HG03575 (cell line): ENCODE data around the gene PEAK1.

Source experiments
- ATAC-seq: cut with Tn5 transposase; IDR thresholded peaks from one replicate; pipeline ENCODE4 v1.9.1; 2021; ENCODE audit not compliant: unreplicated experiment, insufficient number of reproducible peaks, low FRiP score; ENCODE audit errors: extremely low read depth

PEAK1 gene, protein sequence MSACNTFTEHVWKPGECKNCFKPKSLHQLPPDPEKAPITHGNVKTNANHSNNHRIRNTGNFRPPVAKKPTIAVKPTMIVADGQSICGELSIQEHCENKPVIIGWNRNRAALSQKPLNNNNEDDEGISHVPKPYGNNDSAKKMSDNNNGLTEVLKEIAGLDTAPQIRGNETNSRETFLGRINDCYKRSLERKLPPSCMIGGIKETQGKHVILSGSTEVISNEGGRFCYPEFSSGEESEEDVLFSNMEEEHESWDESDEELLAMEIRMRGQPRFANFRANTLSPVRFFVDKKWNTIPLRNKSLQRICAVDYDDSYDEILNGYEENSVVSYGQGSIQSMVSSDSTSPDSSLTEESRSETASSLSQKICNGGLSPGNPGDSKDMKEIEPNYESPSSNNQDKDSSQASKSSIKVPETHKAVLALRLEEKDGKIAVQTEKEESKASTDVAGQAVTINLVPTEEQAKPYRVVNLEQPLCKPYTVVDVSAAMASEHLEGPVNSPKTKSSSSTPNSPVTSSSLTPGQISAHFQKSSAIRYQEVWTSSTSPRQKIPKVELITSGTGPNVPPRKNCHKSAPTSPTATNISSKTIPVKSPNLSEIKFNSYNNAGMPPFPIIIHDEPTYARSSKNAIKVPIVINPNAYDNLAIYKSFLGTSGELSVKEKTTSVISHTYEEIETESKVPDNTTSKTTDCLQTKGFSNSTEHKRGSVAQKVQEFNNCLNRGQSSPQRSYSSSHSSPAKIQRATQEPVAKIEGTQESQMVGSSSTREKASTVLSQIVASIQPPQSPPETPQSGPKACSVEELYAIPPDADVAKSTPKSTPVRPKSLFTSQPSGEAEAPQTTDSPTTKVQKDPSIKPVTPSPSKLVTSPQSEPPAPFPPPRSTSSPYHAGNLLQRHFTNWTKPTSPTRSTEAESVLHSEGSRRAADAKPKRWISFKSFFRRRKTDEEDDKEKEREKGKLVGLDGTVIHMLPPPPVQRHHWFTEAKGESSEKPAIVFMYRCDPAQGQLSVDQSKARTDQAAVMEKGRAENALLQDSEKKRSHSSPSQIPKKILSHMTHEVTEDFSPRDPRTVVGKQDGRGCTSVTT (N-terminal part only)

GRCh38 chr15:77419836-77420609 lies at the start of gene PEAK1:
PEAK1 (minus strand) TSS chr15:77420104; CDS start chr15:77181926, 238,178 bp downstream.
- no peak for ATAC-seq

DNA sequence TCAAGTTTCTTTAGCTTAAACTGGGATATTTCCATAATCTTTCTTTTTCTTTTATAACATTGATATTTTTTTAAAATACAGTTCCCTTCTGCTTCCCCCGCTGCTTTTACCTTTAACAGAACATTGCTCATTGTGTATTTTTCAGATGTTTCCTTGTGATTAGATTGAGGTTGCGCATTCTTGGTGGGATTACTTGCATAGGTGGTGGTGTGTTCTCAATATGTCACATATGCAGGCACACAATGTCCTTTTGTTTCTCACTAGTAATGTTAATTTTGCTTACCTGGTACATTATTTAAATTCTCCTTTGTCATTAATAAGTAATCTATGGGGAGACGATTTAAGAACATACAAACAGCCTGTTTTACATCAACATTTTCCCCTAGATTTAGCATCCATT lies 49.0 kb upstream of the PEAK1 start:
- no peak for ATAC-seq

GRCh38 chr15:77466521-77466920 lies 46.6 kb upstream of the PEAK1 start:
- no peak for ATAC-seq

- no peak for ATAC-seq
Measured at GRCh38 chr15:77464129-77464865, 44.4 kb upstream of the PEAK1 start.

- ATAC-seq, result no peak
Measured at GRCh38 chr15:77461486-77461885, 41.6 kb upstream of the PEAK1 start.

- ATAC-seq, result no peak
Measured at GRCh38 chr15:77459031-77459430, 39.1 kb upstream of the PEAK1 start.

DNA sequence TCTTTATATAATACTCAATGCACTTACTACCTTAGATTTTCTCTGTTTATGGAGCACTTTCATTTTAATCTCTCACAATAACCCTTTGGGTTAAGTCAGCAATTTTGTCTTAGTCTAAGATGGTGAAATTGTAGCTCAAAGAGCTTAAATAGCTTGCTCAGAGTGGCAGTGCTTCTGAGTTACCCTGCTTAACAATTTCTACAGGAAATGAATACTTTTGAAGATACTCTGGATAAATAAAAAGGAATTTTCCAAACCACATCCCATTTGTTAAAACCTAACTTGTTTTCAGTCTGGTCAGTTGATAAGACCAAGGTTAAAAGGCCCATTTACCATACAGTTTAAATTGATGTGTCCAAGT lies 38.0 kb upstream of the PEAK1 start:
- no peak for ATAC-seq

DNA sequence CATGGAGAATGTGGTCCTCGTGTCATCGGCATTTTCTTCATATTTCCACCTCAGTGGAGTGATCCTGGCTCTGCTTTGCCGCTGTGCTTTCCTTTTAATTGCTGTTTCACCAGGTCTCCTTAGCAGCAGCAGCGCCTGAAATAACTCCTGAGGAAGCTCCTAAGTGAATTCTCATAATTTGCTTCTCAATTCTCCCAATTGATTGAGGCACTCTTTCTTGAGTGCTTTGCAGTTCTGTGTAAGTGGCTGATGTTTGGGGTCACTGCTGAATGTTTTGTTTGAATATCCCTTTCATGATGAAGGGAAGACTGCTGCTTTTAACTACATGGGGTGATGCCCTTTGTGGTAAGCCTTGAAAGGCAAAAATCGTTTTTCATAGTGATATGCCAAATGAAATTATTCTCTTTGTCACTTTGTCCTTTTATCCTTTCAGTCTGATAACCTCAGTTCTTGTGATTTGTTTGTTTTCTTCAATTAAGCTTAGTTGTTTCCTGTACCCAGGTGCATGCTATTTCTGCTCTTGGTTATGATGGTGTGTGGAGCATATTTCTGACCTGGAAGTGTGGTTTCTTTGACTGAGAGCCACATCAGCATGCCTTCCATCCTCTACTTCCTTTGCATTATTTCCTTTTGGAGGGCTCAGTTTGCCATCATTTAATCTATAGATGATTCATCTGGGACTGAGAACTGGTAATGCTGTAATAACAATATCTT lies 37.4 kb upstream of the PEAK1 start:
- ATAC-seq, result no peak

DNA sequence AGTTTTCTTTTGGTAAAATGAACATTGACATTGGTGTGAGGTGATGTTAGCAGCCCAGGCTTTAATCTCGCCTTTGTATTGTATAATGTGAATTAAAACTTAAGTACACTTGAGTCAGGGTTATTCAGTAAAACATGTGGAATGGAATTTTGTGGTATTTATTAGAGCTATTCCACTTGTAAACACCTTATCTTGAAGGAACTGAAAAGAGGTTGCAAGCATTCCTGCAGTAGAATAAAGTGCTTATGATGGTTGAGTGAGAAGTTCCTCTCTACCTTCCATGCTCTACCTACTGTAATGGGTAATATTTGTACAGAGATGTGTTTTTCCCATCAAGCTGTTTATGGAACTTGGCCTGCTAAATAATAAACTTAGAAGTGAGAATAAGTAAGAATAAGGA lies 36.8 kb upstream of the PEAK1 start:
- no peak for ATAC-seq

GRCh38 chr15:77455696-77456321 lies 35.9 kb upstream of the PEAK1 start:
- ATAC-seq, result no peak

- ATAC-seq, result no peak
Measured at GRCh38 chr15:77454951-77455350, 35.0 kb upstream of the PEAK1 start.

DNA sequence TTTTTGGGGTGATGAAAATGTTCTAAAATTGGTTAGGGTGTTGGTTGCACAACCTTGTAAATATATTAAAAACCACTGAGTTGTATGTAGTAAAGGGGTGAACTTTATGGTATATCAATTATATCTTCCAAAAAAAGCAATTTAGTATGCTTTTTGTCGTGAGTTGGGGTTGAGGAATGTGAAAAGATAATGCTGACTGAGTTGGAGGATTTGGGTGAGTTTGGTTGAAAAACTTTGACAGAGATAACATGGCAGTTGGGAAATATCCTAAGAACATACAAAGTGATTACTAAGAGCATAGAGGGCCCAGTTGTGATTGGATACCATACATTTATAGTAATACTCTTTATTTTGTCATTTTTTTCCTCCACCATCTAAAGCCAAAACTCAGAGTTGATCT lies 34.4 kb upstream of the PEAK1 start:
- ATAC-seq, result no peak

DNA sequence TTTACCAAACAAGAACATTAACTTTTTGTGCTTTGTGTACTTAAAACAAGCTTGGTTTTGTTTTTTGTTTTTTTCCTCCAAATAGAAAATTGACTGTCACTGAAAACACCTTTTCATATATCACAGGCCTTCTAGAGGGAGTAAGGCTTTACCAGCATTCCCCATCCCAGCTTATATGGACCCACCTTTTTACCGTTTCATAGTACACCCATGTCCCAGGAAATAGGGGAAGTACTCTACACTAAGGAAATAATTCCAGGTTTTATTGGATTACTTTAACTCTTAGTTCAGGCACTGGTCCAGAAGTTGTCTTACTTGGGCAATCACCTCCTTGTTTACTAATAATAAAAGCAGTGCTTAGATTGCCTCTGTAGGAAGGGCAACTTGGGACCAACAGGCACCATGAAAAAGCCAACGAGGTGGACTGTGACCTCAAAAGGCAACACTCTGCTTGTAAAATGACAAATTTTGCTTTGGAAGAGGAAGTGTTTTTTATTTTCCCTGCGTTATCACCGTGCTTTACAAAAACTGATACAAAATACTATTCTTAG lies 27.0 kb upstream of the PEAK1 start:
- ATAC-seq, result no peak

DNA sequence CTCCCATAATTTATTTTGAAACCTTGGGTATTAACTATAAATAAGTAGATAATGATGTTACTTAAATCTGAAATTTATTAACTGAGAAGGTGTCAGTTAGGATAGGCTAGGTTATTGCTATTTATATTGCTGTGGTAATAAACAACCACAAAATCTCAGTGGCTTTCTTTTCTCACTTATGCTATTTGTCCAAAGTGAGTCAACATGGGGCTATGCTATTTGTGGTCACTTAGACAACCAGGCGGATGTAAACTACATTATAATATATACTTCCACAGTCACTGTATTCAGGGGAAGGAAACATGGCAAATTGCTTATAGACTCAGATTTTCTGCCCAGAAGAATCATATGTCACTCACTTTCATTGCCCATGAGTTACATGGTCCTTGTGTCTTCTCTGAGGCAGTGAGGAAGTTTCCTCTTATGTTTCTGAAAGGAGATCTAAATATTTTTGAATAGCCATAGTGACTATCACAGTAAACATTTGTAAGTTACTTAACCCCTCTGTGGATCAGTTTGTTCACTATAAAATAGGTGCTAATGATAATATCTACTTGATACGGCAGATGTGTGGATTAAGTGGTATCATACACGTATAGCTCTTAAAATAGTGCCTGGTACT lies 20.6 kb upstream of the PEAK1 start:
- peak; percentile 70 for ATAC-seq

DNA sequence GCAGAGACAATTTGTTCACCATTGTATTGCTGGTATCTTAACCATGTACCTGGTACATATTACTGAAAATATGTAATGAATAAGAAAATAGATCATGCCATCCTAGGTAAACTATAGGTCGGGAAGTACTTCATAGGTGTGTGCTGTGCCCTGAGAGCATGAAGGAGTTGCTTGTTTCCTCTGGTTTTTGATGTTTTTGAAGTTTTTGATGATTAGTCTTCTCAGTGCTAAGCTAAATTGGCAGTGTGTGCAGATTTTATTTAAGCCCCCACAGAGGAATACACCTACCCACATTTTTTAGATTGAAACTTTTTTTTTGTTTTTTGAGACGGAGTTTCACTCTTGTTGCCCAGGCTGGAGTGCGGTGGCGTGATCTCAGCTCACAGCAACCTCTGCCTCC lies 17.4 kb upstream of the PEAK1 start:
- no peak for ATAC-seq

DNA sequence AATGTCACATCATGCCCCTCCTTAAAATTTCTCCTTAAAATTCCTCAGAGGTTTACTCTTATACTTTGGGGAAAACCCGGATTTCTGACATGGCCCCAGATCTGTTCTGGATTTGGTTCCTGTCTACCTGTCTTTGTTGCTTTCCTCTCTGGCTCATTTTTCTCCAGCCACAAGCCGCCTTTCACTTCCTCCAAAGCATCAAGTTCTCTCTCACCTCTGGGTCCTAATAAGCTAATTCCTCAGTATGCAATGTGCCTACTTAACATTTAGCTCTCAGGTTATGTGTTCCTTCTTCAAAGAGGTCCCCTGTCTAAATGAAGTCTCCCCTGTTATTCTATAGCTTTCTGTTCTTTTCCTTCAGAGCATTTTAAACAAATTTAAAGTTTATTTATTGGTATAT lies 16.9 kb upstream of the PEAK1 start:
- no peak for ATAC-seq

GRCh38 chr15:77430652-77431051 lies 10.7 kb upstream of the PEAK1 start:
- no peak for ATAC-seq
